Type B pancreatic cell (in vitro differentiated cells): ENCODE data around the gene KCNA3. TPM values are rescaled to one million over a fixed set of nuclear protein-coding genes. Genes with fewer than 3 reads are reported as not detected.
"Not testable (repeated sequence)": the region's sequence is repeated elsewhere in the genome, so short reads cannot be mapped to it uniquely, and the experiment has no call there.

ENCODE experiments used
- DNase-seq: peaks from one replicate; pipeline ENCODE4 v3.0.0; 2021; ENCODE audit warnings: mixed read lengths; ENCODE audit not compliant: unreplicated experiment; ENCODE audit errors: extremely low spot score
- H3K27ac Mint-ChIP-seq: 2 replicates; pipeline ENCODE4 v1.8.0; 2021; ENCODE audit warnings: mild to moderate bottlenecking, mixed read lengths
- H3K27me3 Mint-ChIP-seq: 2 replicates; pipeline ENCODE4 v1.8.0; 2021; ENCODE audit warnings: mixed read lengths
- H3K36me3 Mint-ChIP-seq: 2 replicates; pipeline ENCODE4 v1.8.0; 2021; ENCODE audit warnings: mixed read lengths
- H3K4me1 Mint-ChIP-seq: one replicate; pipeline ENCODE4 v1.8.0; 2021; ENCODE audit warnings: mixed read lengths; ENCODE audit not compliant: unreplicated experiment
- H3K4me3 Mint-ChIP-seq: 2 replicates; pipeline ENCODE4 v1.8.0; 2021; ENCODE audit warnings: mild to moderate bottlenecking, mixed read lengths
- H3K9me3 Mint-ChIP-seq: 2 replicates; pipeline ENCODE4 v1.8.0; 2021; ENCODE audit warnings: mixed read lengths
- CTCF ChIP-seq: fragments of 200-600 bp; sonication (generic); conservative IDR thresholded peaks from 2 replicates; pipeline ENCODE4 v1.5.0; 2021; ENCODE audit warnings: antibody characterized with exemption, mild to moderate bottlenecking
- total RNA-seq: library from RNA; stranded (reverse); gene quantifications from 2 replicates; pipeline ENCODE4 v1.2.1, GENCODE V29; 2021; ENCODE audit warnings: low replicate concordance

KCNA3 gene
- total RNA-seq, 1 donor from 2014 or later: 0.94 TPM

GRCh38 chr1:110668549-110668948, 6.2 kb downstream of the KCNA3 start:
- Mint-ChIP-seq H3K9me3 (peaks cover 3% of the 10 kb centered on the region), H3K36me3 (no peaks in the 10 kb centered on the region), H3K4me3 (no peak overlapping the region), H3K27me3 (peaks cover 49% of the 10 kb centered on the region), H3K4me1 (no peaks in the 10 kb centered on the region), H3K27ac (no peak overlapping the region)
- no peak for DNase-seq
- no peak for TF ChIP-seq CTCF

DNA sequence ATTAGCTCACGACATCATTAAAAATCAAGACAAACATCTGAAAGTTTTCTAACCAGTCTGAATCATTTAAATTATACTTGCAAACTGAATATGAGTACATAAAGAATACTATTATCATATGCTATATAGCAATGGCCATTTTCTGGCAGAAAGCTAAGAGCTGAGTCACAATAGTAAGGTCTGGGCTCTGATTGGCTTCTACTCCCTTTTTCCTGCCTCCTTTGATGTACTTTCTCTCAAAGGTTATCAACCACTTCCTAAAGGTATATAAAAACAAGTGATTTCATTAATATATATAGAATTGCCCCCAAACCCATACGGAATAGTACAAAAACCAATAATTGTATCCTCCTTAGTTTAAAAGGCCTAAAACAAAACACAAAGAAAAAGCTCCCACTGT, 7.0 kb downstream of the KCNA3 start:
- peaks cover 45% of the 10 kb centered on the region for H3K27me3 Mint-ChIP-seq

DNA sequence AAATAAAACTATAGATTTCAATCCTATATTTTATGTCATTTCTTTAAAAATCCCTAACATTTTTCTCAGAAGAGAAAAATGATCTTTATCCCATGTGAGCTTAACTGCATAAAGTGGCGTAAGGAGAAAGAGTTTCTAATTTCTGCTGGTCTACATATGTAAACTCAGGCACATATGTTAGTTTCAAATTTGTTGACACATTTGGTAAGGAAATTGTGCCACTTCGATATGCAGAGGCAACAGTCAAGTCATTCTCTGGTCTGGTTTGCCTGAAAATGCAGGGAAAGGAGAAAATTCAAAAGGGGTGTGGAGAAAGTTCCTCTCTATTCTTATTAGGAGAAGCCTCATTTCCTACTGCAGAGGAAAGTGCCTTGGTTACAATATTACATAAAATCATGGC, 11.5 kb downstream of the KCNA3 start:
- Mint-ChIP-seq H3K27me3 (peaks cover 12% of the 10 kb centered on the region), H3K9me3 (no peaks in the 10 kb centered on the region), H3K27ac (no peak overlapping the region), H3K36me3 (no peaks in the 10 kb centered on the region), H3K4me3 (no peak overlapping the region), H3K4me1 (no peaks in the 10 kb centered on the region)
- no peak for DNase-seq
- TF ChIP-seq CTCF: no peak

More for the DNA sequence above, 7.0 kb downstream of the KCNA3 start:
- no peaks in the 10 kb centered on the region for H3K9me3 Mint-ChIP-seq
- TF ChIP-seq CTCF: no peak
- H3K27ac Mint-ChIP-seq: no peak overlapping the region
- no peak overlapping the region for H3K4me3 Mint-ChIP-seq
- no peaks in the 10 kb centered on the region for H3K36me3 Mint-ChIP-seq
- no peak for DNase-seq
- H3K4me1 Mint-ChIP-seq: no peaks in the 10 kb centered on the region

DNA sequence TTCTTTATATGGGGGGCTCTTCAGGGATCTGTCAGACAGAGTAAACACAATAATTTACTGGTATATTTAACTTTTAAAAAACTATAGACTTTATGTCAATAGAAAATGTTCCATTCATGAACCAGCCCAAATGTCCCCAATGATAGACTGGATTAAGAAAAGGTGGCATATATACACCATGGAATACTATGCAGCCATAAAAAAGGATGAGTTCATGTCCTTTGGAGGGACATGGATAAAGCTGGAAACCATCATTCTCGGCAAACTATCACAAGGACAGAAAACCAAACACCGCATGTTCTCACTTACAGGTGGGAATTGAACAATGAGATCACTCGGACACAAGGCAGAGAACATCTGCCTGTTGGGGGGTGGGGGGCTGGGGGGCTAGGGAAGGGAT, 15.2 kb downstream of the KCNA3 start:
- peaks cover 16% of the 10 kb centered on the region for H3K27me3 Mint-ChIP-seq
- H3K4me3 Mint-ChIP-seq, H3K4me1 Mint-ChIP-seq, DNase-seq, H3K9me3 Mint-ChIP-seq, H3K36me3 Mint-ChIP-seq, H3K27ac Mint-ChIP-seq: not testable (repeated sequence)

DNA sequence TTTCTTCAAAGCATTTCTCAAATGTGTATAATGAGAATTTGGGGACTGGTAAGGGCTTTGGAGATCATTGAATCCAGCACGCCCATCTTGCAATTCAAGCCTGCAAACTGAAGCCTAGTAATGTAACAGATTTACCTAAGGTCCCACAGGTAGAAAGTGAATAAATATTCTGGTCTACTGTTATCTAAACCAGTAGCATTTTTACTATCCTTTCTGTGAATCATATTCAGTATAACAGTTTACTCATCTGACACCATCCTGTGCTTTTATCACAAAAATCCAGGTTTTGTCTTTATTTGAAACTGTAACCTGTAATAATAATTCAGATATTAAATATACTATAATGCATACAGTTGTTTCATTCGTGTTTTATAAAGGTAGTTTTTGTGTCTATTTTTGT, 17.4 kb downstream of the KCNA3 start:
- H3K4me3 Mint-ChIP-seq: no peak overlapping the region
- H3K27ac Mint-ChIP-seq: no peak overlapping the region
- peaks cover 16% of the 10 kb centered on the region for H3K27me3 Mint-ChIP-seq
- H3K9me3 Mint-ChIP-seq: no peaks in the 10 kb centered on the region
- no peak for DNase-seq
- no peak for TF ChIP-seq CTCF
- H3K4me1 Mint-ChIP-seq: no peaks in the 10 kb centered on the region
- H3K36me3 Mint-ChIP-seq: no peaks in the 10 kb centered on the region

DNA sequence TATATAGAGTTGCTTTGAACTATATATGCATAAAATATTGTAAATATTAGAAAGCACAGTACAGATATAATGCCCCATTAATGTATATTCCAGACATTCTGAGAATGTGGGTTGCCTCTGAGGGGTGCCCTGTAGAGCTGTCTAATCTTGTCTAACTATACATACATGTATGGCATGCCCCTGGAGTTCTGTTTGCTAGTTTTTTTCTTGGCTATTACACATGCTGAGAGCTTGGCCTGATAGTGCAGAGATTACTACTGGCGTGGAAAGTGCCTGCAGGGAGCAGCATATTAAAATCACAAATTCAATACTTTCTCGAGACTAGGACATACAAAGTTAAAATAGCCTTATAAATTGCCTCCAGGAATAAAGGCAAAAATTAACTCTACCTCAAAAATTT, 24.1 kb downstream of the KCNA3 start:
- Mint-ChIP-seq H3K27ac (no peak overlapping the region), H3K4me1 (no peaks in the 10 kb centered on the region), H3K9me3 (no peaks in the 10 kb centered on the region), H3K36me3 (no peaks in the 10 kb centered on the region), H3K4me3 (no peak overlapping the region), H3K27me3 (peaks cover 19% of the 10 kb centered on the region)
- TF ChIP-seq CTCF: no peak
- no peak for DNase-seq
